Peyer's patch (tissue), 4 donors: ENCODE measurements around the gene RAPGEFL1.

Experiments
- POLR2A ChIP-seq, 2 donors: fragments of 450-650 bp; IDR thresholded peaks; one replicate each; pipeline ENCODE4 v1.5.1; 2017; ENCODE audit warnings: antibody characterized with exemption in 2 of 2, mild to moderate bottlenecking in 2 of 2, moderate library complexity in 2 of 2
- TF ChIP-seq, protein P1 (sequence below), 6 experiments: fragments of 450-650 bp in 4 of 6; fragments of 200-600 bp in 2 of 6; sonication (generic) in 1 of 6; IDR thresholded peaks; one replicate each; pipeline ENCODE4 v1.5.1; 2017 to 2019; ENCODE audit warnings: antibody characterized with exemption in 6 of 6, mild to moderate bottlenecking in 3 of 6, moderate library complexity in 1 of 6

DNA sequence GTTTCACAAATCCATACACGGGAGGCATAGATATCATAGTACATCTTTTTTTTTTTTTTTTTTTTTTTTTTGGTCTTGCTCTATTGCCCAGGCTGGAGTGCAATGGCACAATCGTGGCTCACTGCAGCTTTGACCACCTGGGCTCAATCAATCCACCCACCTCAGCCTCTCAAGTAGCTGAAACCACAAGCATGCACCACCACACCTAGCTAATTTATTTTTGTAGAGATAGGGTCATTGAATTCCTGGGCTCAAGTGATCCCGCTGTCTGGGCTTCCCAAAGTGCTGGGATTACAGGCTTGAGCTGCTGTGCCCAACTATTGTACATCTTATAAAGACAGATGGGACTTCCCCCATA, 3.5 kb upstream of the RAPGEFL1 start:
- TF ChIP-seq, protein P1, sequence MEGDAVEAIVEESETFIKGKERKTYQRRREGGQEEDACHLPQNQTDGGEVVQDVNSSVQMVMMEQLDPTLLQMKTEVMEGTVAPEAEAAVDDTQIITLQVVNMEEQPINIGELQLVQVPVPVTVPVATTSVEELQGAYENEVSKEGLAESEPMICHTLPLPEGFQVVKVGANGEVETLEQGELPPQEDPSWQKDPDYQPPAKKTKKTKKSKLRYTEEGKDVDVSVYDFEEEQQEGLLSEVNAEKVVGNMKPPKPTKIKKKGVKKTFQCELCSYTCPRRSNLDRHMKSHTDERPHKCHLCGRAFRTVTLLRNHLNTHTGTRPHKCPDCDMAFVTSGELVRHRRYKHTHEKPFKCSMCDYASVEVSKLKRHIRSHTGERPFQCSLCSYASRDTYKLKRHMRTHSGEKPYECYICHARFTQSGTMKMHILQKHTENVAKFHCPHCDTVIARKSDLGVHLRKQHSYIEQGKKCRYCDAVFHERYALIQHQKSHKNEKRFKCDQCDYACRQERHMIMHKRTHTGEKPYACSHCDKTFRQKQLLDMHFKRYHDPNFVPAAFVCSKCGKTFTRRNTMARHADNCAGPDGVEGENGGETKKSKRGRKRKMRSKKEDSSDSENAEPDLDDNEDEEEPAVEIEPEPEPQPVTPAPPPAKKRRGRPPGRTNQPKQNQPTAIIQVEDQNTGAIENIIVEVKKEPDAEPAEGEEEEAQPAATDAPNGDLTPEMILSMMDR (IDR thresholded peaks at IDR 0.05): no peak
- TF ChIP-seq POLR2A (IDR thresholded peaks at IDR 0.05): no peak
